Ovary (tissue), 3 donors: Measurements from ENCODE around the gene CHERP.

Experiments used
- CTCF ChIP-seq, 3 donors: fragments of 450-650 bp in 2 of 3; fragments of 200-600 bp in 1 of 3; IDR thresholded peaks; one replicate each; pipeline versions ENCODE4 v1.5.1 to v1.8.0; 2016 to 2022; ENCODE audit warnings: antibody characterized with exemption in 3 of 3, mild to moderate bottlenecking in 1 of 3
- POLR2A ChIP-seq: fragments of 450-650 bp; IDR thresholded peaks from one replicate; pipeline ENCODE4 v1.6.1; 2017; ENCODE audit warnings: antibody characterized with exemption, mild to moderate bottlenecking, moderate library complexity
- donor health status: DM: no; HTN: no; CAD: no.

GRCh38 chr19:16542045-16542909, at the start of gene CHERP:
- TF ChIP-seq POLR2A, result peak; percentile 80
- TF ChIP-seq CTCF (IDR thresholded peaks at IDR 0.05), result peak in 1 of 3 donors; percentile 29
